ENCODE measurements around the gene TP53I11. TPM values are rescaled to one million over a fixed set of nuclear protein-coding genes. Genes with fewer than 3 reads are reported as not detected.

Gene TP53I11
- total RNA-seq, 6 experiments from 2014 or later: 1.1 to 2.9 (median 1.8) TPM

- H3K4me1 Mint-ChIP-seq (ENCODE audit: low read depth): no peaks in the 10 kb centered on the region
Observed at GRCh38 chr11:44923806-44924205, 26.9 kb downstream of the TP53I11 start.

GRCh38 chr11:44923115-44923514 is 27.6 kb downstream of the TP53I11 start:
- Mint-ChIP-seq H3K4me3 (no peak overlapping the region), H3K4me1 (ENCODE audit: low read depth) (no peaks in the 10 kb centered on the region), H3K27me3 (ENCODE audit: insufficient read depth) (peaks cover 49% of the 10 kb centered on the region), H3K27ac (no peak overlapping the region), H3K36me3 (ENCODE audit: low read depth) (no peaks in the 10 kb centered on the region), H3K9me3 (no peaks in the 10 kb centered on the region)
- no peak for DNase-seq
- TF ChIP-seq CTCF (IDR thresholded peaks at IDR 0.05): no peak

More at GRCh38 chr11:44923806-44924205, 26.9 kb downstream of the TP53I11 start:
- DNase-seq: no peak
- Mint-ChIP-seq H3K4me3 (no peak overlapping the region), H3K9me3 (no peaks in the 10 kb centered on the region), H3K27me3 (ENCODE audit: insufficient read depth) (peaks cover 50% of the 10 kb centered on the region), H3K36me3 (ENCODE audit: low read depth) (no peaks in the 10 kb centered on the region), H3K27ac (no peak overlapping the region)
- no peak for TF ChIP-seq CTCF (IDR thresholded peaks at IDR 0.05)

- Mint-ChIP-seq H3K27ac (no peak overlapping the region), H3K4me3 (no peak overlapping the region), H3K36me3 (ENCODE audit: low read depth) (no peaks in the 10 kb centered on the region), H3K9me3 (no peaks in the 10 kb centered on the region), H3K4me1 (ENCODE audit: low read depth) (no peaks in the 10 kb centered on the region), H3K27me3 (ENCODE audit: insufficient read depth) (peaks cover 57% of the 10 kb centered on the region)
- DNase-seq: no peak
- TF ChIP-seq CTCF (IDR thresholded peaks at IDR 0.05): no peak
Observed at GRCh38 chr11:44920451-44920850, 30.2 kb downstream of the TP53I11 start.

- no peaks in the 10 kb centered on the region for H3K36me3 Mint-ChIP-seq (ENCODE audit: low read depth)
- DNase-seq: no peak
- H3K27me3 Mint-ChIP-seq (ENCODE audit: insufficient read depth): peaks cover 53% of the 10 kb centered on the region
- no peak for TF ChIP-seq CTCF (IDR thresholded peaks at IDR 0.05)
- H3K4me1 Mint-ChIP-seq (ENCODE audit: low read depth): no peaks in the 10 kb centered on the region
- no peaks in the 10 kb centered on the region for H3K9me3 Mint-ChIP-seq
- no peak overlapping the region for H3K27ac Mint-ChIP-seq
- no peak overlapping the region for H3K4me3 Mint-ChIP-seq
Observed at GRCh38 chr11:44917741-44918140, 32.9 kb downstream of the TP53I11 start.

GRCh38 chr11:44916801-44917385 is 33.8 kb downstream of the TP53I11 start:
- no peak overlapping the region for H3K4me3 Mint-ChIP-seq
- H3K27me3 Mint-ChIP-seq (ENCODE audit: insufficient read depth): peaks cover 48% of the 10 kb centered on the region
- H3K4me1 Mint-ChIP-seq (ENCODE audit: low read depth): no peaks in the 10 kb centered on the region

More at GRCh38 chr11:44916801-44917385, 33.8 kb downstream of the TP53I11 start:
- no peak for DNase-seq
- no peak for TF ChIP-seq CTCF (IDR thresholded peaks at IDR 0.05)
- no peaks in the 10 kb centered on the region for H3K36me3 Mint-ChIP-seq (ENCODE audit: low read depth)
- no peak overlapping the region for H3K27ac Mint-ChIP-seq
- H3K9me3 Mint-ChIP-seq: no peaks in the 10 kb centered on the region

Data from HFFc6 (cell line).